Suppressor macrophage treated with lipopolysaccharide for 1 hour (primary cell): ENCODE results near the gene FHOD3.

Source experiments
- DNase-seq, 3 donors: peaks; one replicate each; pipeline ENCODE4 v3.0.0-alpha.2; 2020 to 2022

FHOD3 gene

DNA sequence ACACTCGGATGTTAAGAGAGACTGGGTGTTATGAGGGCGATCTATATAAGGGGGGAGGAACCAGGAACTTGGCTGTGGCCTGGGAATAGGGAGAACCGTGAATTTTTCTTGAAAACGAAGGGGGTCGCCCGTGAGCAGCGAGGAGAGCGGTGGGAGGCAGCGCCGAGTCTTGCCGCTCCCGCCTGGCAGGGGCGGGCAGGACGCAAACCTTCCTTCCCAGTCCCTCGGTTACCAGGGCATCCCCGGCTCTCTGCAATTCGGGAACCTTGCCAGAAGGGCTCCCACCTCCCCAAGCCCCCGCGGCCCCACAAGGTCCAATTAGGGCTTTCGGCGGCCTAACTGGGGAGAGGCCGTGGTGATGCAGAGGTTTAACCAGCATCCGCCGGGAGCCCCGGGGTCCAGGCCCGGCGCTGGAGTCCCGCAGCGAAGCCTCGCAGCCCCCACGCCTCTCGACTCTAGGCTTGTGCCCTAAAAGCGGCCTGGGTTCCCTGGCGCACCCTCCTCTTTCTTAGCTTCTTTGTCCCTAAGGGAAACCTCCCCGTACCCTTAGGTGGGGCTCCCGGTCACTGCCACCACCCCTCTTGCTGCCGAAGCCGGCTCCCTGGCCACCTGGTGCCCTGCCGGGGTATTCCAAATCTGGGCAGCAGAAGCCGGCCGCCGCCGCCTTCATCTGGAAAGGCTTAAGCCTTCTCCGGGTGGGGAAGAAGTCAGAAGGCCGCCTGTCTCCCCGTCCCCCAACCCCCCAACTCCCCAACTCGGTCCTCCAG is 680 bp upstream of the FHOD3 start:
- DNase-seq, result peak in 2 of 3 donors; percentile 5 to 36

DNA sequence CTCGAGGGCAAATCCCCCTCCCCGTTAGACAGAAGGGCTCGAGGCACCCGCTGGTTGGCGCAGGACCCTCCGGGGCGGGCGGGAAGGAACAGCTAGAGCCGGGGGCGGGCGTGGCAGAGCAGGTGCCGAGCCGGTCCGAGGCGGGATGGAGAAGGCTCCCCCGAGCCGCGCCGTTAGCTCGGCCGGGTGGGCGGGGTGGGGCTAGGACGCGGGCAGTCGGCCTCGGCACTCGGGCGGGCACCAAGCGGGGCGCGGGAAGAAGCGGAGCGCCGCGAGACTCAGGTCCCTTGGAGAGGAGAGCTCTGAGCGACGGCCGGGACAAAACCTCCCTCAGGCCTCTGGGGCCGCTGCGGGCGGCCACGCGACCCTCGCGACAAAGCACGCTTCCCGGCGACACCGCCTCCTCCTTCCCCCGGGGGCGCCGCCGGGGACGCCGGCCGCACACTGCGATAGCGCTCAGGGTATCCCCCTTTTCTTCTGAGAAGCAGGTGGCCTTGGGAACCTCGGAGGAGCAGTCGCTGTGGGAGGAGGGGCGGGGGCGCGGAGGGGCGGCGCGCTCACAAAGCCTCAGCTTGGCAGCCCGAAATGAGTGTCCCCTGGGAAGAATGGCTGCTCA is 721 bp downstream of the FHOD3 start:
- peak in 1 of 3 donors; percentile 3 for DNase-seq

DNA sequence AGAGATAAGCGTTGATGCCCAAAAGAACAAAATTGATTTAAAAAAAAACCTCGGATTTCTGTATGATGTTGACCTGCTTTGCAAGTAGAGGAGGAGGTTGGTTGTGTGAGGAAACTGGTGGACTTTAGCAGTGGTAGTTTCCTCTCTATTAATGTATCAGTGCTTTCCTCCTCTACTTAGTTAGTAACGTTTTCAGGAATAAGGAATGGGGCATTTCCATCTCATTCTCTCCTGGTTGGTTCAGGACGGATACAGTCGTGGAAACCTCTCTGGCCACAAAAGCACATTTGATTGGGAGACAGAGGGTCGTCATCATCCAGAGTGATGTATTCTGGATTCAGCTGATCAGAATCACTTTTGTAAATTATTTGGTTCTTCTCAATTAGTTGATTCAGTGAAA is 1.5 kb downstream of the FHOD3 start:
- DNase-seq, result no peak

DNA sequence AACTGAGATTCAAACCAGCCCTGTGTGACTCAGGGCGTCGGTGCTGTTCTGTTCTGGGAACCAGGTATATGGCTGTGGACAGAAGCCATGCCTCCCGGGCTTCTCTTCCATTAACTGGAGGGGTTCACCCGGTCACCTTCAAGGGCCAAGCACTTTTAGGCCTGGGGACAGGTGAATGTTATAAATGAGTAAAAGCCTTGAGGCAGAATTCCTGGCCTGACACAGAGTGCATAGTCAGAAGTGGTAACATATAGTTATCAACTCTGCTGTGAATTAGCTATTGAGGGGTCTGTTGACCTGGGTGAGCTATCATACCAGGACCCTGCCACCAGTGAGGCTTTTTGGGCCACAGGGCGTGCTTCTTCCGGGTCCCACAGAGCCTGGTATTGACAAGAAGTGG is 2.7 kb downstream of the FHOD3 start:
- no peak for DNase-seq

DNA sequence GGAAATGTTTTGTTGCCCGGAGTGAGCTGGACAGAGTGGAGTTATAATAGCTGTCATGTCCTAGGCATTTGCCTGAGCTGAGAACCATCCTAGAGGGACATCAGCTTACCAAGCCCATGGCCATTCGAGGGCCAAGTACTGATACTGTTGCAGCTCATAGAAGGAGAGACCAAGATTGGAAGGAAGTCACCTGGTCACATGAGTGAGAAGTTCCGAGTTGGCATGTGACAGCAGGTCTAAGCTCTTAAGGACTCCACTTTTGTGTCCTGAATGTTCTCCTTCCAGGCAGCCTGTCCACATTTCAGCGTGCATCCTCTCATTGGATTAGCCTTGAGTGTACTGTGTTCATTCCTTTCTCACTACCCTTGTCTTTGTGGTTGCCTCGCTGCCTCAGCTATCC is 4.4 kb downstream of the FHOD3 start:
- DNase-seq, result no peak

DNA sequence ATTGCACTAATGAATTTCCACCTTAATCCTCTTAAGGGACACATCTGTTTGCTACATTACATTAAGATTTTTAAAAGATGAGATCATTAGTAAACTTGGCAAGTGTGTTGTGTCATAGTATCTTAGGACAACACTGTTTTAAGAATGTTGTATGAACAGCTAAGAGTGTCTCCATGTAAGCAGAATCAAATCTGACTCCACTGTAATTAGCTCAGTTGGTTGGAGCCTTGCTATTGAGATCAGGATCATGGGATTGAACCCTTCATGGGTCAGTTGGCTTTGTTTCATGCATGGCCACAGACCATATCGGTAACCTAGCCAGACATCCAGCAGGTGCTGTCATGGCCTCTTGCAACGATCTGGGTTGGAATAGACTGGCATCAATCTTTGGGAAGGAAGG is 5.2 kb downstream of the FHOD3 start:
- DNase-seq, result no peak

DNA sequence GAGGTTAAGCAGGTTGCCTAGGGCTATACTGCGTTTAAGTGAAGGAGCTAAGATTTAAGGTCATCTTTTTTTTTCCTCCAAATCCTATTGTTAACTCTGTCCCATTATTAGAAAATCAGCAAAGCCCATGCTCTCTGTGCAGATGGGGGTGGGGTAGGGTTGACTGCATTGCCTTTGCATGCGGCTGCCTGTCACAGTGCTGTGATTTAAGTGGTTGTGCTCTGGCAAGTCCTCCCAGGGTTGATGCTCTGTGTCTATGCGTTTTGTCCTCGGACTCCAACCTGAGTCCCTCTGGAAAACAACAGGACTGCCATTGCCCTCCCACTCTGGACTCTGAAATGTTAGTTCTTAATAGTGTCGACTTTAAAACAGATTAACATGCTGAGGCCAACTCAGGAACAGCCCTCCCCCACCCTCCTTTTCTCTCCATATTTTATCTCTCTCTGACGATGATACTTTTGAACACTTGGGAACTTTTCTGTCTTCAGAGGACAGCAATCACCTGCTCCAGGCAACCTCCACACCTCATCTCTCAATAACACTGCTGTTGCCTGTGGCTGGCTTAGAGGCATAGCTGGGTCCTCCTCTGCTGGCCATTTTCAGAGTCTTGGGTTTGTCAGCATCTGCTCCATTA is 5.8 kb downstream of the FHOD3 start:
- no peak for DNase-seq

DNA sequence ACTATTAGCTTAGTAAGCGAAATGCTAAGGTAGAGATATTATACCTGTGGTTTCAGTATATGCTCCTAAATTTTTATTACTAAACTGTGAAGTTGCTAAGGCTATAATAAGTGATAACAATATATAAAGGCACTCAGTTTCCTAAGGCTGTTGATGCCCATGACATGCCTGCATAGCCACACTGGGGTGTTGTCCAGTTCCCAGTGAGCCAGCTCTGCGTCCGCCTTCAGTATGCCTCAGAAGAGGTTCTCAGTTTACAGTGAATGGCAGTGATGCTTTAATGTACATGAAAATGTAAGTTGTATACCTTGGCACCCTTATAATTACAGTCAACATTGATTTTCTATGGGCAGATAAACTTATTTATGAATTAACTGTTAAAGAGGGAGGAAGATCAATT is 7.2 kb downstream of the FHOD3 start:
- no peak for DNase-seq

DNA sequence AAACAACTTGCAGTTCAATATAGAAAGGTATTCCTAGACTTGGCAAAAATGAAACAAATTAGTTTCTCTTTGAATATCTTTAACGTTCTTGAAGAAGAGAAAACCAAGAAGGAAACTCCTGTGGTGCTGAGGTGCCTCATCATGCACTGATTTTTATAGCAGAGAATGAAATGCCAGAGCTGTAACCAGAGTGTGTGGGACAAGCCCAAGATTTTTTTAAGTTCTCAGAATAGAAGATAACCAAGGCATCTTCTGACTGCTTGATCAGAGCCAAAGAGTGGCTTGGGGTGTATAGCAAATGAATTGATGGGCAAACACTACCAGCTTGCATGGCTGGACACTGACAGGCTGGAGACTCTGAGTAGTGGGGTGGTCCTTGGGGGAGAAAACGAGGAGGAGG is 7.9 kb downstream of the FHOD3 start:
- no peak for DNase-seq

DNA sequence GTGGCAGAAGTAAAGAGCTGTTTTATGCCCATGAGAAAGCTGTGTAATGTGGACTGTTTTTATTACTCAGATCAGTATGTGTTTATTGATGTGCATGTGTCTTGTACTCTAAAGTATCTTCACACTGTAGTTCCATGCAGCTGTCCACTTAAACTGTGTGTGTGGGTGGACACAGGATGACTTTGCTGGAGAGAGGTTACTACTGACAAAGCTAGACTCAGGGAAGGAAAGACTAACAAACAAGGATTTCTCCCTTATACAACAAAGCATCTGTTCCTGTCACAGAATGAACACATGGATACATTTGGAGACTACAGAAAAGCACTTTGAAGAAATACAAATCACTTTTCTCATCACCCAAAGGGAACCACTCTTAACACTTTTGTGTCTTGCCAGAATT is 10.0 kb downstream of the FHOD3 start:
- DNase-seq, result no peak

DNA sequence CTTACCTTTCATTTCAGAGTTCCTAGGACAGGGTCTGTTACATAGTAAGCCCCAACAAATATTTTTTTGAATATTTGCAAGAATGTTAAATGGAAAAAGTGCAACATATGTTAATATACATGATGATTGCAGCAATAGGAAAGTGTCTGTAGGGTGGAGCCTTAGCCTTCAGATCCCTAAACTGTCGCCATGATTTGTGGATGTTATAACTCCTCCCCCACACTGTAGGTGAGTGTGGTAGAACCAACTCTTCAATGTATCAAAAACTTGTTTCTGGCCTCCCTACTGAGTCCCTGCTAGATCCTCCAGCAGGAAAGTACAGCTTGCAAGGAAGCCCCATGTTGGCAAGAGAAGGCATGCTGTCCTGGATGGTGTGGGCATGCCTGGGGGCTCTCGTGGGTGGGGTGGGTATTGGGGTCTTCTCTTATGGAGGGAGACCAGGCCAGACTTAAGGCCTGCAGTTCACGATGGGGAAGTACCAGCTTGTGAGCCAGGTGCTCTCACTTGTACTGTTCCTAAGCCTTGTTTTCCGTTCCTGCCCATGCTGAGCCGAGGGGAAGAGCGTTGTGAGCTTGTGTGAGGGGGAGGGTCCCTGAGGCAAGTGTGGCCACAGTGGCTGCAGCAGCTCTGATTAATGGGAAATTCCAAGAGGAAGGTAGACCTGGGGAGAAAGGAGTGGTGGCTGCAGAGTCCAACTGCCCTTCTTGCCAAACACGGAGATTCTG is 11.4 kb downstream of the FHOD3 start:
- no peak for DNase-seq

DNA sequence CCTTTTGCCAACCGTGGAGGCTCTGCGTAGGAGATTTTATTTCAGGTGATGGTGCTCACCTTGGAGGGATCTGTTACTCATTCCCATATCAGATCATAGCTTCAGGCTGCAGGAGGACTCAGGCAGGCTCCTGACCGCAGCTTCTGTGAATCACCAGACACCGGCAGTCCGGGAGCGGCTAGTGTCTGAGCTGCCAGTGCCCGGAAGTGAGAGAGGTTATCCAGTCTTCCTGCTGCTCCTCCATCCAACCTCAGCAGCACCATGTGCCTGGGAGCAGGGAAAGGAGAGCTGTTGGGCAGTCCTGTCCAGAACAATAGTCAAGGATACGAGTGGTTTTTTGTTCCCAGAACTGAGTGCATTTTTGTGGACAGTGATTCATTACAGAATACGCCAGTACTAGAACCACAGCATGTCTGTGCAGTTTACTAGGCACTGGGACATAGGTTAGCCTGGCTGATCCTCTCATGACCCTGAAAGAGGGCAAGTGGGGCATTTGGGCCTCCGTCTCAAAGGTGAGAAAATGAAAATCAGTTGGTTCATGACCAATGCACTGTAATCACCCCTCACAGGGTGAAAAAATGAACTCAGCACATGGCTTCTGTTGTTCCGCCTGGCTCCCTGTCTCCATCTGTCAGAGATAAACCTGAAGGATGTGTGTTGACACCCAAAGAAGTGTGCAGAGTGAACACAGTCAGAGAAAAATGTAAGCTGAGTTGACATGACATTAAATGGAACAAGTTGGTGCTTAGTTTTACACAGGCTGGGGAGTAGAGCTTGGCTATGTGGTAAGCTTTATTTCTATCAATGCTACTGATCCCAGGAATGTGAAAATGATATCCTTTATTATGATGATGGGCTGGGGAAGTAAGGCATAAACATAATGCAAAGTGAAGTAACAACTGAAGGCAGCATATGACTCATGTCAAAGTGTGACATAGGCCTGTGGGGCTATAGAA is 12.2 kb downstream of the FHOD3 start:
- no peak for DNase-seq

DNA sequence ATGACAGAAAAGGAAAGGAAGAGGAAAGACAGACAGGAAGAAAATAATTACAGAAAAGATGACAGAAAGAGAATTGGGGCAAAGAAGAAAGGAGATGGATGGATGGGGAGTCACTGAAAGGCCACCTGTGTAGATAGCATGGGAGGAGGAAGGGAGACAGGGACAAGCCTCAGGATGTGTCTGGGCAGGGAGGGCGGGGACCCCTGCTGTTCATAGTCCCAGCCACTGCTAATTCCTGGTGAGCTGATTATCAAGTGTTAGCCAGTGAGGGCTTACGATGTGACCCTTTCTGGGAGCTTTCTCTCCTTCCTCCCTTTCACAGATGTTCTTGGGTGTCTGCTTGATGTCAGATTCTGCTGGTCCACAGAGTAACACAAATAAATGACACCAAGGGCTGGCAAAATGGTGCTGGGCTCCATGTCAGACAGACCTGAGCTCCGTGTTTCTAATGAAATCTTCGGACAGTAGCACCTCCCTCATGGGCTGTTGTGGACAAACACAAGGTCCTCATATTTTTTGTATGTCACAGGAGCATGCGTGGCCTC is 13.6 kb downstream of the FHOD3 start:
- DNase-seq, result no peak

DNA sequence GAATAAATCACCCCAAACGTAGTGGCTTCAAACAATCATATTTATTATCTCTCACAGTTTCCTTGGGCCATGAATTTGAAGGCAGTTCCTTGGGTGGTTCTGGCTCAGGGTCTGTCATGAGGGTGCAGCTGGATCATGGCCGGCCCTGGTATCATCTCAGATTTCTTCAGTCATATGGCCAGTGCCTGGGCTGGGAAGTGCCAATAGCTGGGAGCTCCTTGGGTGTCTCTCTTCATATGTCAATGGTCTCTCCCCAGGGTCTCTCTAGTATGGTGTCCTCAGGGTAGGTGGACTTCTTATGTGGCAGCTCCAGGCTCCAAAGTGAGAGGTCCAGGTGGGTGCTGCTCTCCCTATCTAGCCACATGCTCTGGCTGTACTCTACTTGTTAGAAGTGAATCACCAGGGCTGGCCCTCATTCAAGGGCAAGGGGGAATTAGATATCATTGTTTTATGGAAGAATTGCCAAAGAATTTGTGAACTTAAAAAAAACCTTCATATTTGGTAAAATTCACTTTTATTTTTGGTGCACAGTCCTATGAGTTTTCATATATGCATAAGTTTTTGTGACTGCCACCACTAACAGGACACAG is 15.4 kb downstream of the FHOD3 start:
- no peak for DNase-seq

DNA sequence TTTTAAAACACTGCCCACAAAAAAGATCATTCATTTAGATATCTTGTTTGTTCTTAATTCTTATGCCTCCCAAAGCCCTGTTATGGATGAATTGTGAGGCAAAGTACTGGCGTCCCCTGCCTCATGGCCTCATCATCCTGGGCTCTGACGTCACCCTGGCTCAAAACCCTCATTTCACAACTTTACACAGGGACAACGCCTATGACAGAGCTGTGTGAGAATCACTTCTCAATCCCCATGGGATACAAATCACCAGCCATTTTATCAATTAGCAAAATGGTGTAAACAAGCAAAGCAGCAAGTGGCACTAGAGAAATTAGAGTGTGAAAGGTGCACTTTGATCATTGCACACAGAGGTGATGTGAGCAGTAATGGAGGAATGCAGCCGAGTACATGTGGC is 16.6 kb downstream of the FHOD3 start:
- no peak for DNase-seq

DNA sequence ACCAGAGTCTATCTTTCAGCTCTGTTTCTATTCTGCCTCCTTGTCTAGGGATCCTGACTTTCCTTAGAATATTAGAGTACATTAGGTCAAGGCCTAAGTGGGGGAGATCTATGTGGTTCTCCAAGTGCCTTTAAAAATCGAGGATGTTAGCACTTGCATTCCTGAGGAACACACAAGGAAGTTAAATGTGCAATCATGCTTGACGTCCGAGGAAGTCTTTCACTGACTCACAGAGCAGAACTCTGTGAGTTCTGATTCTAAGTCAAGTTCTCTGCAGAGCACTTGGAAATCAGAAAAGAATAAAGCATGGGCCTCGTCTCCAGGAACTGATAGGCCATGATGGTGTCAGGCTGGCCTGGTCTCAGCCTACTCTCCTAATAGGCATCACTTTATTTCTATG is 17.2 kb downstream of the FHOD3 start:
- no peak for DNase-seq

DNA sequence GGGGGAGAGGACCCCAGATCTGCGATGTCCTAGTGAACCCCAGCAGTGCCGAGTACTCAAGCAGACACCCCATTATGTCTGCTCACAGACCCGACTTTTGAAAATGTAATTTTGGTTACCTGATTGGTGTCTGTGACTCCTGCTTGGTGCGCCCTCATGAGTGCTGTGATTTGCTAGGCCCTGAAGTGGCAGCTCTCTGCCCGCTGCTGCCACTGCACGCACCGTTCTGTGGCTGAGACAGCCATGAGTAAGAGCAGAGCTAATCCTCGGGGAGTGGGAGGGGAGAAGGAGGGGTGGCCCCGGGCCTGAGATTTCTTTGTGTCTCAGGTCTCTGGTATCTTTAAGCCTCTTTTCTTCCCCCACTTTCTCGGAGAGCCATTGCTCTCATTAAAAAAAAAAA is 18.2 kb downstream of the FHOD3 start:
- DNase-seq, result no peak

DNA sequence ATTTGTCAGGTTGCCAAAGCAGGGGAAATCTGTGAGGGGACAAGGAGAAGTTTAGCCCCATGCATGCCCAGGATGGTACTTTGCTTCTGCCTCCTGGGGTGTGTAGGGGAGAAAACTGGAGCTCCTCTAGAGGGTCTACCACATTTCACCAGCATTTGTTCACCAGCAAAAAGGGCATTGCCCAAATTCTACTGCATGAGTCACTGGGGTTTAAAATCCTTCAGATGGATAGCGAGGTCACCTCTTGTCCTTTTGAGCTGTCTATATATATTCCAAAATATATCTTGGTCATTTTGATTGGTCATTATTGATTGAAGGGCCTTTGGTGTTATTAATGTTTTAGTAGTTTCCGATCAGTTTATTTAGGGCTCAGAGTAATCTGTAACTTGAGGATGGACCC is 18.7 kb downstream of the FHOD3 start:
- DNase-seq, result no peak

DNA sequence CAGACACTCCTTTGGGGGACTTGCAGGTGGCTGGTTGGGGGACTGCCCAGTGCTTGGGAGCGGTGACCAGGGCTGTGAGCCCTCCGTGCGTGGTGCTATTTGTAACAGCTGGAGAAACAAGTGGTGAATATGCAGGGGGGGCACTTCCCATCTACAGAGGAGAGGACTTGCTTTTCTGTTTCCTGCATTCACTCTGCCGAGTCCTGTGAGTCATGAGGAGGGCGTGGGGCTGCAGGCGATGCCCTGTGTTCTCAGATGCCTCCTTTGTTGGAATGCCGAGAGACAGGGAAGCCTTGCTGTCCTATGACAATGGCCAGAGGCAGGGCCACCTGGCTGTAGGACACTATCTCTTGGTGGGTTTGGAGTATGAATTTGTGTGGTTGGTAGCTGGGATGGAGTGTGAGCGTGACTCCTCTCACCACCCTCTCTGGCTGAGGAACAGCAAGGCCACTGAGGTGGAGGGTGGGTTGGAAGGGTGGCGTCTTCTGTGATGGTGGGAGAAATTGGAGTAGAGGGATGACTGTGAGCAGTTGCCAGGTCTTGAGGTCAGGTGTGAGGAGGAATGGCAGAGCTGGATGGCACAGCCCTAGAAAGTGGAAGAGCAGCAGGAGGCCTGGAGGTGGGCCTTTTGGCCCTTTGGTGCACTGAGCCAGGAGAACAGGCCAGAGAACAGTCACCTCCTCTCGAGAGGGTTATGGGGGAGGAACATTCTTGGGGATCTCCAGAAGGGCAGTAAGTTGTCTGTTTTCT is 24.3 kb downstream of the FHOD3 start:
- DNase-seq, result no peak

DNA sequence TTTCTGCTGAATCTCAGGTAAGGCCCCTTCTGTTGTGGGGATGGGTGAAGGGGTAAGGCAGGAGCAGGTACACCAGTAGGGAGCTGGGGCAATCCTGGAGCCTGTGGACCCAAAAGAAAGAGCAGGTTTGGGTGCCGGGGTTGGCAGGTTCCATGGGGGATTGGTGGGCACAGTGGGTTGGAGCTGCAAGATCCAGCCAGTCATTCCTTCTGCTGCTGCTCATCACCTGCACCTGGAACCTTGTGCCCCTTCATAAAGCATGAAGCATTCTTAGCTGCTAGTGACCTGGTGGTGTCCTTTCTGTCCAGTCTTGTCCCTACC is 24.9 kb downstream of the FHOD3 start:
- no peak for DNase-seq

DNA sequence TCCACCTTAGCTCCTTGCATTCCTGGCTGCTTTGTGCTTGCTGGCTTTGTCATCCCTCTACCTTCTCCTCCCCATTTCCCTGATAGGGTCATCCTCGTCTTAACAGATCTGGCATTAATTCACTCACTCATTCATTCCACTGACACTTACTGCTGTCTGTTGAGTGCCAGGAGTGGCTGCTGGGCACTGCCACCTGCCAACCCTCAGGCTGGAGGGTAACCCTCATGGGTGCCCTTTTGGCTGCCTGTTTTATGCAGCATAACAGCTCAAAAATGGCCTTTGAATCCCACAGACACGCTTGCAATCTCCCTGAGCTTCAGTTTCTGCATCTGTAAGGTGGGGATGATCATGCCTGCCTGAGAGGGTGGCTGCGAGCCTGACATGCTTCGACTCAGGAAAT is 25.2 kb downstream of the FHOD3 start:
- no peak for DNase-seq
